ENCODE results near the gene VHLL.

VHLL gene

GRCh38 chr1:156258859-156259258, 40.2 kb downstream of the VHLL start:
- no peak for TF ChIP-seq POLR2AphosphoS5 (IDR thresholded peaks at IDR 0.05; ENCODE audit: low read depth, low read length)
- TF ChIP-seq TAF1 (IDR thresholded peaks at IDR 0.05; ENCODE audit: borderline replicate concordance, insufficient read depth, low read length) = no peak
- TF ChIP-seq SIN3A (IDR thresholded peaks at IDR 0.05; ENCODE audit: borderline replicate concordance, insufficient read depth, low read length) = no peak
- no peak for TF ChIP-seq FOXP2 (optimal IDR thresholded peaks at IDR 0.05; ENCODE audit: borderline replicate concordance, extremely low read depth, extremely low read length, insufficient read depth)
- TF ChIP-seq REST (IDR thresholded peaks at IDR 0.05; ENCODE audit: insufficient read depth in 1 of 2, low read depth in 2 of 2, low read length in 2 of 2) = no peak

- TF ChIP-seq SIN3A (IDR thresholded peaks at IDR 0.05; ENCODE audit: borderline replicate concordance, insufficient read depth, low read length) (no peak), FOXP2 (optimal IDR thresholded peaks at IDR 0.05; ENCODE audit: borderline replicate concordance, extremely low read depth, extremely low read length, insufficient read depth) (no peak), TAF1 (IDR thresholded peaks at IDR 0.05; ENCODE audit: borderline replicate concordance, insufficient read depth, low read length) (no peak), REST (IDR thresholded peaks at IDR 0.05; ENCODE audit: insufficient read depth in 1 of 2, low read depth in 2 of 2, low read length in 2 of 2) (no peak), POLR2AphosphoS5 (IDR thresholded peaks at IDR 0.05; ENCODE audit: low read depth, low read length) (no peak)
Observed at GRCh38 chr1:156257711-156258110, 41.4 kb downstream of the VHLL start.

DNA sequence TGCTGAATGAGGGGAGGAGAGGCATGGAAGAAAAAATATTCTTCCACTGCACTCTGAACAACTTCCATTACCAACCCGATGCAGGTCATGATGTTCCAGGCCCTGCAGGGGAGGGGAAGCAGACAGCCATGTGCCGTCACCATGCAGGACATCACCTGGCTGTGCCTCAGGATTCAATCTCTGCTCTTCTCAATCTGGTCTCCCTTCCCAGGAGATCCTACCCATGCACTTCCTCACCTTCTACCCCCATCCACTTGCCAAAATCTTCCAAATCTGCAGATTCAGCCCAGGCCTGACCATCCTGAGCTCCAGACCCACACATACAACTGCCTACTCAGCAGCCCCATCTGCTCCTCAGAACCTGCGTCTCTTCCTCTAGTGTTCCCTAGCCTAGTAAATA, 45.5 kb downstream of the VHLL start:
- no peak for TF ChIP-seq FOXP2 (optimal IDR thresholded peaks at IDR 0.05; ENCODE audit: borderline replicate concordance, extremely low read depth, extremely low read length, insufficient read depth)
- no peak for TF ChIP-seq REST (IDR thresholded peaks at IDR 0.05; ENCODE audit: insufficient read depth in 1 of 2, low read depth in 2 of 2, low read length in 2 of 2)
- TF ChIP-seq POLR2AphosphoS5 (IDR thresholded peaks at IDR 0.05; ENCODE audit: low read depth, low read length) = no peak
- TF ChIP-seq TAF1 (IDR thresholded peaks at IDR 0.05; ENCODE audit: borderline replicate concordance, insufficient read depth, low read length) = no peak
- TF ChIP-seq SIN3A (IDR thresholded peaks at IDR 0.05; ENCODE audit: borderline replicate concordance, insufficient read depth, low read length) = no peak

- no peak for TF ChIP-seq REST (IDR thresholded peaks at IDR 0.05; ENCODE audit: insufficient read depth in 1 of 2, low read depth in 2 of 2, low read length in 2 of 2)
- TF ChIP-seq SIN3A (IDR thresholded peaks at IDR 0.05; ENCODE audit: borderline replicate concordance, insufficient read depth, low read length) = no peak
- no peak for TF ChIP-seq FOXP2 (optimal IDR thresholded peaks at IDR 0.05; ENCODE audit: borderline replicate concordance, extremely low read depth, extremely low read length, insufficient read depth)
- TF ChIP-seq POLR2AphosphoS5 (IDR thresholded peaks at IDR 0.05; ENCODE audit: low read depth, low read length) = no peak
- TF ChIP-seq TAF1 (IDR thresholded peaks at IDR 0.05; ENCODE audit: borderline replicate concordance, insufficient read depth, low read length) = no peak
Observed at GRCh38 chr1:156251527-156251926, 47.6 kb downstream of the VHLL start.

GRCh38 chr1:156249593-156249992, 49.5 kb downstream of the VHLL start:
- TF ChIP-seq REST (IDR thresholded peaks at IDR 0.05; ENCODE audit: insufficient read depth in 1 of 2, low read depth in 2 of 2, low read length in 2 of 2) = no peak
- TF ChIP-seq SIN3A (IDR thresholded peaks at IDR 0.05; ENCODE audit: borderline replicate concordance, insufficient read depth, low read length) = no peak
- no peak for TF ChIP-seq POLR2AphosphoS5 (IDR thresholded peaks at IDR 0.05; ENCODE audit: low read depth, low read length)
- no peak for TF ChIP-seq FOXP2 (optimal IDR thresholded peaks at IDR 0.05; ENCODE audit: borderline replicate concordance, extremely low read depth, extremely low read length, insufficient read depth)
- no peak for TF ChIP-seq TAF1 (IDR thresholded peaks at IDR 0.05; ENCODE audit: borderline replicate concordance, insufficient read depth, low read length)
